Uterus (tissue), 2 donors: ENCODE results near the gene SPATA16.

Experiments used
- CTCF ChIP-seq, 4 experiments: fragments of 200-600 bp in 2 of 4; fragments of 450-650 bp in 2 of 4; sonication (generic) in 2 of 4; IDR thresholded peaks; one replicate each; pipeline ENCODE4 v1.5.1; 2016 to 2019; ENCODE audit warnings: antibody characterized with exemption in 4 of 4, mild to moderate bottlenecking in 2 of 4, moderate library complexity in 1 of 4
- POLR2A ChIP-seq, 2 donors: fragments of 450-650 bp; IDR thresholded peaks; one replicate each; pipeline ENCODE4 v1.6.1; 2016; ENCODE audit warnings: antibody characterized with exemption in 2 of 2, mild to moderate bottlenecking in 1 of 2, moderate library complexity in 1 of 2

GRCh38 chr3:173138026-173138425 lies 3.0 kb downstream of the SPATA16 start:
- no peak for TF ChIP-seq POLR2A (IDR thresholded peaks at IDR 0.05)
- TF ChIP-seq CTCF (IDR thresholded peaks at IDR 0.05): no peak
